NCI-H1436 treated with DMSO at 0.1 percent for 48 hours (cell line): ENCODE measurements around the gene SCRT2.
"Not testable (repeated sequence)": the region's sequence is repeated elsewhere in the genome, so short reads cannot be mapped to it uniquely, and the experiment has no call there.

Experiments used
- DNase-seq: peaks from one replicate; lab custom pipeline; 2025; lab: John Stamatoyannopoulos, UW

SCRT2 gene

DNA sequence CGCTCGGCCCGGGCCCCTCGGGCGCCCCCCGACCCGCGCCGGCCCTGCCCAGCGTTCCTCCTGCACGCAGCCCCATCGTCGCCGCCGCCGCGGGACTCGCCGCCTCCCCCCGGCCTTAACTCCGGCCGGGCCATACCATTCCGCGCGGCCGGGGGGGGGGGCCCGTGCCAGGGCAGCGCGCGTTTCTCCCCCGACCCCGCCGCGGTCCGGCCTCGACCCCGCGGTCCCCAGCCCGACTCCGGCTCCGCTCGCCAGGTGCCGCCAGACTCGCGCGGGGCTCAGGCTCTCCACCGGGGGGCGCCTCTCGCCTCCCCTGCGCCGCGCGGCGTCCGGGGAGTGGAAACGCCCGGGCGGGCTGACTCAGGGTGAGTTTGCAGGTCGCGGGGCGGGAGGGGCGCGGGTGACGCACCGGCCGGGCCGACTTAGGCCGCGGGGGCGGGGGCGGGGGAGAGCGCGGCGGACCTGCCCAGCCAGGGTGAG lies 22.5 kb downstream of the SCRT2 start, which contains the start of gene SRXN1:
TSS of gene SRXN1 (minus strand) at position 91 of the 480 bp plus-strand sequence. CDS start at position 76, 15 bp downstream.
- DNase-seq, result no peak

DNA sequence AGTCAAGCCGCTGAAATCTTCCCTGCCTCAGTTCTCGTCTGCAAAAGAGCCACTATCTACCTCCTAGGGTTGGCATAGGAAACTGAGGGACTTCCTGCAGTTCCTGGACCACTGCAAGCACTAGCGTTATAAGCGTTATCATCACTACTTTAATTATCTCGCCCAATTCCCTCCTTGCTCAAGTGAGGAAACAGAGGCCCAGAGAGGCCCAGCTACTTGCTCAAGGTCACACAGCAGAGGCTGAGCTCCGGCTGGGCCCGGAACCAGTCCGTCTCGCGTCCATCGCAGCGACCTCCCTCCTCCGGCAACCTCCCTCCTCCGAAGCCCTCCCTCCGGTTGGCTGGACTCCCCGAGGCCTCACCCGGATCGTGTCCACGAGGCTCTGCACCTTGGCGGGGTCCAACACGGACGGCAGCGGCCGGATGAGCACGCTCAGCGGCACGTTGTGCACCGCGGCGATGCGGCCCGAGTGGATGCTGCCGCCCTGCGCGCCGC lies 22.9 kb downstream of the SCRT2 start:
- no peak for DNase-seq

DNA sequence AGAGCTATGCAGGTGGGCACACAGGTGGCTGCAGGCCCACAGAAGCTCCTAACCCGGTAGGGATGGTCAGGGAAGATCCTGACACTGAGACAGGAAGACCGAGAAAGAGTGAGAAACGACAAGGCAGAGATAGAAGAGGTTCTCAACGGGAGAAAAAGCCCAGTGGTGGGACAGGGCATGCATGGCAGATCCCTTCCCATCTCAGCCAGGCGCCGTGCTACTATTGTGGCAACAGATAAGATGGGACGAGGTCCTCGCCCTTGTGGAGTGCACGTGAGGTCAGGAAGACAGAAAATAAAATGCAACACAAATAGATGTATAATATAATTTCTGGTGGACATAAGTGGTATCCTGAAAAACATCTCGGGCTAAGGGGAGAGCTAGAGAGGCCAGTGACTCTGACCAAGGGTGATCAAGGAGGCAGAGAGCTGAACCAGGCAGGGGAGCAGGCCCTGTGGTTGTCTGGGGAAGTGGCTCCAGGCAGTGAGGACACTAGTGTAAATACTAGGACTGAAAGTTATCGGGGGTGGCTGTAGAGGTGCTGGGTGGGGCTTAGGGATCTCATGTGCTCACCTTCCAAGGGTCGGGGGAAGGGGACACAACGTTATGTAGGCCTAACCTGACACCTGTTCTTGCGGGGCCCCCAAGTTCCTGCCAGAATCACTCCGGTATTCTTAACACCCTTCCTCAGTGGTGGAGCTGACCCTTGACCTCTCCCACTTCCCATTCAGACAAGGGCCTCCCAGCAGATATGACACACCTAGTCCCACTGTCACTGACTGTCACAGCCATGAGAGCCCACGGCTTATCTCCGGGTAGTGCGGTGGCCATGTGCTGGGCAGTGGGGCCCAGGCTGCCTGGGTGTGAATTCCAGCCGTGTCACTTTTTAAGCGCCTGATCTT lies 23.6 kb downstream of the SCRT2 start:
- DNase-seq, result no peak

DNA sequence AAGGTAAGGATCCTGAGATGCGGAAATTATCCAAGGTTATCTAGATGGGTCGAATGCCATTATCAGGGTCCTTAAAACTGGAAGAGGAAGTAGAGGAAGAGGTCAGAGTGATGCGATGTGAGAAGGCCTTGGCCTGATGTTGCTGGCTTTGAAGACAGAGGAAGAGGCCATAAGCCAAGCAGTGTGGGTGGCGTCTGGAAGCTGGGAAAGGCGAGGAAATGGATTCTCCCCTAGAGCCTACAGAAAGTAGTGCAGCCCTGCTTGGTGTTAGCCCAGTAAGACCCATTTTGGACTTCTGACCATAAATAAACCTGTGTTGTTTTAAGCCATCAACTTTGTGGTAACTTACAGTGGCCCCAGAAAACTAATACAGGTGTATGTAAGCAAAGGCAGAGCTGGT lies 24.6 kb downstream of the SCRT2 start:
- DNase-seq, result no peak

DNA sequence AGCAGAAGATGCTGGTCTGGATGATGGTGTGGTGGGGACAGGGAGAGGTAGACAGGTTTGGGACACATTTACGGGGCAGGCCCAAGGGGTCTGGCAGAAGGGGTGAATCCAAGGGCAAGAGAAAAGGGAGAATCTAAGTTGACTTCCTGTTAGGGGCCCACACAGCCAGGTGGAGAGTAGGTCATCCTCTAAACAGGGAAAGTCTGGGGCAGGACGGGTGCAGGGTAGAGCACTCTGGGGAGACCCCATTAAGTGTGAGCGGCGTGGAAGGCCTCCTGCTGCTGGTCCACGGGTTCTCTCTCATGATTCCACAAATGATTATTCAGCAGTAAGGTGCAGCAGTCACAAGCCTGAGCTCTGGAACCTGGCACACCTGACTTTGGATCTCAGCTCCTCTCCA lies 25.3 kb downstream of the SCRT2 start:
- no peak for DNase-seq

DNA sequence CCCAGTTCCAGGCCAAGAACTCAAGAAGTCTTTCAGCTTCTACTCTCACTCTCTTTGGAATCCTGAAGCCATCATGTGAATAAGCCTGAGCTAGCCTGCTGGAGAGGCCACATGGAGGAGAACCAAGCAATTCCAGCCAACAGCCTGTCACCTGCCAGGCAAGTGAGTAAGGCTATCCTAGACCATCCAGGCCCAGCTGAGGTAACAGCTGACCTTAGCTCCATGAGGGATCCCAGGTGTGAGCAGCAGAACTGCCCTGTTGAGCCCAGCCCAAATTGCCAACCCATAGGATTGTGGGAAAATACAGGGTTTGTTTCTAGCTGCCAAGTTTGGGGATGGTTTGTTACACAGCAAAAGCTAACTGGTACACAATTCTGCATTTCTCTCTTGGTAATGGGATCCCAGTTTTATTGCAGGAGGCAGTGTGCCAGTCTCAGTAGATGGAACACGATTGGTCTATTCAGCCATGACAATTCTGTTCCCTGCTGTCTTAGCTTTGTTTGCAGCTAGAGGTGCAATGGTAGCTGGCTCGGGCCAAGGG lies 28.1 kb downstream of the SCRT2 start:
- DNase-seq, result no peak

DNA sequence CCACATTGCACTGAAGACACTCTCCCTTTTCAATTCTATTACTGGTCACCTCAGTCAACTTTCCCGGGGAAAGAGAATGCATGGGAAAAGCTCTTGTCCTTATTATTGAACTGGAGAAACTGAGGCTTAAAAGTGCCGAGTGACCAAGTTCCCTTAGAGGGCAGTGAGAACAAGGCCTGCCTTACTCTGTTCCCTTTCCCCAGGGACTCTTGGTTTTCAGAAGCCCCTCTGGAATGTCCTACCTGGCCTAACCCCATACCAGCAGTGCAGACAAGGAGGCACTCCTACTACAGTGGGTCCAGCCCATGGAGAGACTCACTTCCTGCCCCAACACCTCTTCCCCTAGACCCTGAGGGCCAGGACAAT lies 28.8 kb downstream of the SCRT2 start:
- no peak for DNase-seq

DNA sequence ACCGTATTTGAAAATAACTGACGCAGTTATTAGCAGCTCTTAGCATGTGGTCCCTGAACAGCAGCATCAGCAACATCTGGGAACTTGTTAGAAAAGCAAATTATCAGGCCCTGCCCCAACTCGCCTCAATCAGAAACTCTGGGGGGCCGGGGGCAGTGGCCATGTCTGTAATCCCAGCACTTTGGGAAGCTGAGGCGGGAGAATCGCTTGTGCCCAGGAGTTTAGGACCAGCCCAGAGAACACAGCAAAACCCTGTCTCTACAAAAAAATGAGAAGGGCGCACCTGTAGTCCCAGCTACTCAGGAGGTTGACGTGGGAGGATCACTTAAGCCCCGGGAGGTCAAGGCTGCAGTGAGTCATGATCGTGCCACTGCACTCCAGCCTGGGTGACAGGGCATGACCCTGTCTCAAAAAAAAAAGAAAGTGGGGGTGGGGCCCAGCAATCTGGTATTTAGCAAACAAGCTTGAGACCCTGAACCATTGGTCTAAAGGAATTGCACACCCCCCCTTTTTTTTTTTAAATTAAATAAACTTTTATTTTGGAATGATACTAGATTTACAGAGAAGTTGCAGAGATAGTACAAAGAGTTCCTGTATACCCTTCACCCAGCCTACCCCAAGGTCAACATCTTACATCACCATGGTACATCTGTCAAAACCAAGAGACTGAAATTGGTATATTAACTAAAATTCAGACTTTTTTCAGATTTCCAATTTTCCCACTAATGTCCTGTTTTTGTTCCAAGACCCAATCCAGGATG lies 29.3 kb downstream of the SCRT2 start:
- DNase-seq, result no peak

DNA sequence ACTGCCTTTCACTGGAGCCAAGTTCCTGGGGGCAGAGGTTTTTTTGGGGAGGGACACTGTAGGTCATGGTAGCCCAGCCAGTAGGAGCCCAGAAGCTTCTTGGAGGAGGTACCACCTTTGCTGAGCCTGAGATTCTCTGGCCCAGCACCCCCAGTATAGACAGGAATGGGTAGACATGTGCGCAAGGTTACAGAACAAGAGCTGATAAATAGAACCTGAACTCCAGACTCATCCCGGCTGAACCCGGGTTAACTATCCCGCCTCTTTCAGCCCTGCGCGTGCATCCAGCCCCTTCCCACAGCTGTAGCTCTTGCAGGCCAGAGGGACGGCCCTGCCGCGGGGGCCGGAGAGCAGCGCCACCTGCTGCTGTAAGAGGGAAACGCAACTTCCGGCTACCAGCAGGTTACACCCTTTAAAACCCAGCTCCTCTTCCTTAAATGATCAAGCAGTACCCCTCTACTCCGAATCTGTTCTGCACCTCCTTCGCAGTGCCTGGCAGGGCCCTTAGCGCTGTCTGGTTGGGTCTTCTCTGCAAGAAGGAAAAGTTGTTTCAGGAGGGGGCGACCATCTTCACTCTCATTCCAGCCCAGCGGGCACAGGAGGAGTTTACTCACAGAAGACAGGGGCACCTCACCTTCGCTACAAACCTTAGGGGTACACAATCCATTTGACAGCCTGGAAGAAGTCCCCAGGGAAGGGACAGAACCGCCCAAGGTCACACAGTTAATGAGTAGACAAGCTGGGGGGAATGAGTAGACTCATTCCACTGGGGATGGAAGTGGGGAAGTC lies 30.1 kb downstream of the SCRT2 start:
- no peak for DNase-seq

DNA sequence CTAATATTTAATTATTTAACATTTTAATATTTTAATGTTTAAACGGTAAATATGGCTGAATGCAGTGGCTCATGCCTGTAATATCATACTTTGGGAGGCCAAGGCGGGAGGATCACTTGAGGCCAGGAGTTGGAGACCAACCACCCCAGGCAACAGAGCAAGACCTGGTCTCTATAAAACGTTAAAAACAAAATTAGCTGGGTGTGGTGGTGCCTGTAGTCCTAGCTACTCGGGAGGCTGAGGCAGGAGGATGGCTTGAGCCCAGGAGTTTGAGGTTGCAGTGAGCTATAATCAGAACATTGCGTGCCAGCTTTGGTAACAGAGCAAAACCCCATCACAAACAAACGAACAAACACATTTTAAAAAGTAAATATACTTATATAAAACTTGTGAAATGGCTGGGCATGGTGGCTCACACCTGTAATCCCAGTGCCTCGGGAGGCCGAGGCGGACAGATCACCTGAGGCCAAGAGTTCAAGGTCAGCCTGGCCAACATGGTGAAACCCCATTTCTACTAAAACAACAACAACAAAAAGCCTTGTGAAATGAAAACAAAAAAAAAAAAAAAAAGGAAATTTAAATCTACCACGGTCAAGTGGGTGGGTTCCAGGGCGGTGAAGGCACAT lies 30.8 kb downstream of the SCRT2 start:
- no peak for DNase-seq

DNA sequence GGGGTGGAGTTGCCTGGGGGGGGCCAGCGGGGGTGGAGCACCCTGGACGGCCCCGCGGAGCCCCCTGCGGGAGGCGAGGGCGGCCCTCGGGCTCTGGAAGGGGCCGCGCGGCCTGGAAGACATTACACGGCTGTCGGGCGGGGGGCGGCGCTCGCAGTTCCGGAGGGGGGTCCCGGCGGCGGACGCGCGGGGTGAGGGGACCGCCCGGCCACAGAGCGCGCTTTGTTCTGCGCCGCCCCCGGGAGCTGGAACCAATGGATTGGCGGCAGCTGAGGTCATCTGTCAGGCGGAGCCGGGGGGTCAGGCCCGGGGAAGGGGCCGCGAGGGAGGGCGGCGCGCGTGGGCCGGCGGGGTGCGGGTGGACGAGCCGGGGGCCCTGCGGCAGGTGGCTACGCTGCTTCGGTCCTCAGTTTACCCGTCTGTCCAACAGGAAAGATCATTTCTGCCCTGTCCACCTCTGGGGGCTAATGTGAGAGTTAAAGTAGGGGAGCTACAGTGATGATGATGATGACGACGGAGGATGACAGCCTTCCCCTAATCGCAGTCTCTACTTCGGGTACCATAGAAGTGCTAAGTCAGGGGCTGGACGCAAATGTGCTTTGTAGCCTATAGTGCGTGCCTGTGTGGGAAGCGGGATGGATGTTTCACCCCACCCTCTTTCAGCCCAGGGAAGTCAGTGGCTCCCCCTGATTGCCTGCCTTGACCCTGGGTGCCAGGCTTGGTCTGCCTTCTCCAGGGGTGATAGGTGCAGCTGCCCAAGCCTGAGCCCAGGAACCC lies 33.0 kb downstream of the SCRT2 start:
- DNase-seq, result no peak

DNA sequence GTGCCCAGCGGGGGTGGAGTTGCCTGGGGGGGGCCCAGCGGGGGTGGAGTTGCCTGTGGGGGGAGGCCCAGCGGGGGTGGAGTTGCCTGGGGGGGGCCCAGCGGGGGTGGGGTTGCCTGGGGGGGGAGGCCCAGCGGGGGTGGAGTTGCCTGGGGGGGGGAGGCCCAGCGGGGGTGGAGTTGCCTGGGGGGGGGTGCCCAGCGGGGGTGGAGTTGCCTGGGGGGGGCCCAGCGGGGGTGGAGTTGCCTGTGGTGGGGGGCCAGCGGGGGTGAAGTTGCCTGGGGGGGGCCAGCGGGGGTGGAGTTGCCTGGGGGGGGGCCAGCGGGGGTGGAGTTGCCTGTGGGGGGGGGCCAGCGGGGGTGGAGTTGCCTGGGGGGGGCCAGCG lies 33.6 kb downstream of the SCRT2 start:
- not testable (repeated sequence) for DNase-seq

DNA sequence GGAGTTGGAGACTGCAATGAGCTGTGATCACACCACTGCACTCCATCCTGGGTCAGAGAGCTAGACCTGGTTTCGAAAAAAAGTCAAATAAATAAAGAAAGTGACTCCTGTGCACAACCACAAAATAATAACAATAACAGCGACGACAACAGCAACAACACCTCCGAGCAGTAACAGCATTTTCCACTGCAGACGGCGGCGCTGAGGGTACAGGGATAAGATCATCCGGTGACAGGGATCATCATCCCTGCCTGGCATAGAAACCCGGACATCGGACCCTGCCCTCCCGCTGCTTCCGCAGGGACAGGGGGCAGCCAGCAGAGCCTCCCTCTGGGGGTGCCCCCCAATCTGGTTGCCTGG lies 34.1 kb downstream of the SCRT2 start:
- no peak for DNase-seq

DNA sequence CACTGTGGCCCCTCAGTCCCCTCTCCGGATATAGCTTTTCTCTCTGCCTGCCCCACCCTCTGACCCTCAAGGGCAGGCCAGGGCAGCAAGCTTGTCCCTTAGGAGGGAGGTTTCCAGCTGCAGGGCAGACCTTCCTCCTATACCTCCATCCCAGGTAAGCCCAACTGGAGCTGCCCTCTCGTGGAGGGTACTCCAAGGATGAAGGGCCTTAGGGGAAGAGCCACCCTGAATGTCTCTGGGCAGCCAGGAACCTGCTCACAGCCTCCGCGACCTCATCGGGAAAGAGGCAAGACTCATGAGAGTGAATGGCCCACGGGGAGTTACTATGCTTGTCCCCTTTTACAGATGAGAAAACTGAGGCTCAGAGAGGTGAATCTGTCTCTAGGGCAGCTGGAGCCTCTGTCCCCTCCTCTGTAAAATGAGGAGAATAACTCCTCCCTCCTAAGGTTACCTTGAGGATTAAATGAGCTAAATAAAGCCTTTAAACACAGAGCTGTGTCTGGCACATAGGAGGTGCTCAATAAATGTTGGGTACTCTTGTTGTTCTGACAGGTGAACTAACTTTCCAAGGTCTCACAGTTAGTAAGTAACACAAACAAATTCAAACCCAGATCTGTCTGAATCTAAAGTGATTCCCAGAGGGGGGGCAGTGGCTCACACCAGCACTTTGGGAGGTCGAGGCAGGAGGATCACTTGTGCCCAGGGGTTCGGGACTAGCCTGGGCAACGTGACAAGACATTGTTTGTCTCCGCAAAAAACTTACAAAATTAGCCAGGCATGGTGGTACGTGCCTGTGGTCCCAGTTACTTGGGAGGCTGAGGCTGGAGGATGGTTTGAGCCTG lies 34.7 kb downstream of the SCRT2 start:
- no peak for DNase-seq

DNA sequence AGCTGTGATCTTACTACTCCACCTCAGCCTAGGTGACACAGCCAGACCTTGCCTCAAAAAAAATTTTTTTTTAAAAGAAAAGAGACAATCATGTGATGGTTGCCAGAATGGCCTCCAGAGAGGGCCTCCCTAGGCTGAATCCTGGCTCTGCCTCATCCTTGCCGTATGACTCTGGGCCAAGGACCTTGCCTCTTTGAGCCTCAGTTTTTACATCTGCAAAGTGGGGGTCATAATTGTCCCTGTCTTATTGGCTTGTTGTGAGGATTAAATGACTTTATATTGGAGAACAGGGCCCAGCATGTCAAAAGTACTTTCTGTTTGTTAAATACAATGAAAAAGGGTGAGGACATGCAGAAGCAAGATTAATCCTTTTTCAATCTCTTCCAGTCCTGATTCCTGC lies 37.0 kb downstream of the SCRT2 start:
- DNase-seq, result no peak

DNA sequence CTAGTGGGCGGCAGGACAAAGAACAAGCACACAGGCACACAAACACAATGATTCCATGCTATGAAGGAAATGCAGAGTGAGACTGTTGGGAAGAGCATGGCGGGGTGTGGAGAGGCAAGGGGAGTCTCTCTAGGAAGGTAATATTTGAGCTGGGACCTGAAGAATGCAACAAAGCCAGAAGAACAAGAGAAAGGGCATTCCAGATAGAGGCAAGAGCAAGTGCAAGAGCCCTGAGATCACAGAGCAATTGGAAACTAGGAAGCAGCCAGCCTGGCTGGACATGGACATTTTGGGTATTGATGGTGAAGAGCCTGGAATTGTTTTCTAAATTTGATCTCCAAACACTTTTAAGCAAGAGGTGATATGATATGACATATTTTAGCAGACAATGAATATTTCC lies 38.0 kb downstream of the SCRT2 start:
- no peak for DNase-seq

DNA sequence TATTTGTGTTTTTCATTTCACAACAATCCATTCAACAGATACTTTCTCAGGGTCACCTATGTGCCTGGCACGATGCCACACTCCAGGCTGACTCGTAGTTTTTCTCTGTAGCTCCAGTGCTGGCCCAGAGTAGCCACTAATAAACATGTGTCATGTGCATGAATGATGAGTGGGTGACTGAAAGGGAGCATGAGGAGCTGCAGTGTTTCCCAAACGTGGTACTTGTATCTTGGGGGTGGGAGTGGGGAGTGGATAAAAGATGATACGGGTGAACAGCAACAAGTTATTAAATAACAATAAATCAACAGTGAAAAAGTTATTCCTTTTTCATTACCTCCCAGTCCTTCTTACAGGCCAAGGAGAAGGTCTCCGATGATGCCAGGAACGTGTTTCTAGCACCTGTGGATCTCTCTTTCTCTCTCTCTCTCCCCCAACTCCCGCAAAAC lies 39.7 kb downstream of the SCRT2 start:
- DNase-seq, result no peak

DNA sequence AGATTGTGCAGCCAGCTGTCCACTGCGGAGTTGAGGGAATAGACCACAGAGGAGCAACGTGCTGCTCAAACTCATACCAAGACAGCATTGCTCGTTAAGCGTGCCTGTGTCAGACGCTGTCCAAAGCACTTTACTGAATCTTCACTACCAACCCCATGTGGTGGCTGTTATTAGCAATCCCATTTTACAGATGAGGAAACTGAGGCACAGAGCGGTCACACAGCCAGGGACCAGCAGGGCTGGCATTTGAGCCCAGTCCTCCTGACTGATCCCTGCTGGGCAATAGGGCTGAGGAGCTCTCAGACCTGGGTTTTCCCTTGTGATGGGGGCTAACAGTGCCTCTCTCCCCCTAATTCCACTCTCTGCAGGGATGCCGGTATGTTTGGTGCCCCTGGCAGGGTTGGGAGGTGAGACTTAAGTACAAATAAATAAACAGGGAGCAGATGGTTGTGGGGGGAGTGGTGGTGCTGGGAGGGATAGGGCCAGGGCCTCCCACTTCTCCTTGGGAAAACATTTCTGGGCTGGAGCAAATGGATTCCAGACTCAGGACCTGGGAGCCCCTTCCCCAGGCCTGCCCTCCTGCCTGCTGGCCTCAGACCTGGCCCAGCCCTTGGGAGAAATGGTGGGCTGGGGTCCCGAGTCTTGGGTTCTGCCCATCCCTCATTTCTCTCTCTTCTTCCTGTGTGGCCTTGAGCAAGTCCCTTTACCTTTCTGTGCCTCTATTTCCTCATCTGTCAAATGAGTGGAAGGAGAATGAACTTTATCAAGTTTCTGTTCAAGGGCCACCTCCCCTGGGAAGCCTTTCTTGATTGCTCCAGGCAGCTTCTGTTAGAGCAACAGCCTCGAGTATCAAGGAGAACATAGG lies 40.3 kb downstream of the SCRT2 start:
- DNase-seq, result no peak
